ENCODE measurements around the gene TLX3.

The TLX3 gene

GRCh38 chr5:171285465-171285864 lies 23.6 kb upstream of the TLX3 start:
- Histone ChIP-seq H3K4me1 (ENCODE audit: low read length) (no peaks in the 10 kb centered on the region), H3K79me2 (ENCODE audit: low read length) (no peaks in the 10 kb centered on the region), H3K27me3 (ENCODE audit: low read depth, low read length) (peaks cover 39% of the 10 kb centered on the region), H4K20me1 (ENCODE audit: insufficient read depth, low read length) (no peaks in the 10 kb centered on the region), H3K27ac (ENCODE audit: low read length) (no peak overlapping the region), H3K4me3 (ENCODE audit: low read length) (no peak overlapping the region), H3K4me2 (ENCODE audit: low read length) (no peak overlapping the region), H3K36me3 (replicated peaks; ENCODE audit: low read depth, low read length) (no peaks in the 10 kb centered on the region), H2AFZ (ENCODE audit: low read depth, low read length) (no peak overlapping the region), H3K9ac (ENCODE audit: low read length) (no peak overlapping the region), H3K9me3 (ENCODE audit: insufficient read depth, low read length) (no peaks in the 10 kb centered on the region)
- TF ChIP-seq CTCF (IDR thresholded peaks at IDR 0.05; ENCODE audit: low read depth, low read length) = no peak
- TF ChIP-seq EZH2phosphoT487 (IDR thresholded peaks at IDR 0.05; ENCODE audit: low read depth) = no peak

GRCh38 chr5:171288066-171288465 lies 21.0 kb upstream of the TLX3 start:
- Histone ChIP-seq H3K27me3 (ENCODE audit: low read depth, low read length) (peaks cover 48% of the 10 kb centered on the region), H3K9me3 (ENCODE audit: insufficient read depth, low read length) (no peaks in the 10 kb centered on the region), H3K4me1 (ENCODE audit: low read length) (no peaks in the 10 kb centered on the region), H3K27ac (ENCODE audit: low read length) (no peak overlapping the region), H3K9ac (ENCODE audit: low read length) (no peak overlapping the region), H3K79me2 (ENCODE audit: low read length) (no peaks in the 10 kb centered on the region), H4K20me1 (ENCODE audit: insufficient read depth, low read length) (no peaks in the 10 kb centered on the region), H2AFZ (ENCODE audit: low read depth, low read length) (no peak overlapping the region), H3K4me3 (ENCODE audit: low read length) (no peak overlapping the region), H3K4me2 (ENCODE audit: low read length) (no peak overlapping the region), H3K36me3 (replicated peaks; ENCODE audit: low read depth, low read length) (no peaks in the 10 kb centered on the region)
- TF ChIP-seq CTCF (IDR thresholded peaks at IDR 0.05; ENCODE audit: low read depth, low read length) = no peak
- no peak for TF ChIP-seq EZH2phosphoT487 (IDR thresholded peaks at IDR 0.05; ENCODE audit: low read depth)

GRCh38 chr5:171291371-171291770 lies 17.7 kb upstream of the TLX3 start:
- Histone ChIP-seq H4K20me1 (ENCODE audit: insufficient read depth, low read length) (no peaks in the 10 kb centered on the region), H3K36me3 (replicated peaks; ENCODE audit: low read depth, low read length) (no peaks in the 10 kb centered on the region), H3K27me3 (ENCODE audit: low read depth, low read length) (peaks cover 50% of the 10 kb centered on the region), H3K27ac (ENCODE audit: low read length) (no peak overlapping the region), H3K9ac (ENCODE audit: low read length) (no peak overlapping the region), H3K79me2 (ENCODE audit: low read length) (no peaks in the 10 kb centered on the region), H3K4me3 (ENCODE audit: low read length) (no peak overlapping the region), H3K9me3 (ENCODE audit: insufficient read depth, low read length) (no peaks in the 10 kb centered on the region), H3K4me2 (ENCODE audit: low read length) (no peak overlapping the region), H2AFZ (ENCODE audit: low read depth, low read length) (no peak overlapping the region), H3K4me1 (ENCODE audit: low read length) (no peaks in the 10 kb centered on the region)
- TF ChIP-seq CTCF (IDR thresholded peaks at IDR 0.05; ENCODE audit: low read depth, low read length) (no peak), EZH2phosphoT487 (IDR thresholded peaks at IDR 0.05; ENCODE audit: low read depth) (no peak)

- H3K36me3 ChIP-seq (replicated peaks; ENCODE audit: low read depth, low read length) = no peaks in the 10 kb centered on the region
- H3K9ac ChIP-seq (ENCODE audit: low read length) = no peak overlapping the region
- H3K79me2 ChIP-seq (ENCODE audit: low read length) = no peaks in the 10 kb centered on the region
- H3K9me3 ChIP-seq (ENCODE audit: insufficient read depth, low read length) = no peaks in the 10 kb centered on the region
- no peaks in the 10 kb centered on the region for H4K20me1 ChIP-seq (ENCODE audit: insufficient read depth, low read length)
- no peak overlapping the region for H3K4me3 ChIP-seq (ENCODE audit: low read length)
- no peak overlapping the region for H3K4me2 ChIP-seq (ENCODE audit: low read length)
- H3K27ac ChIP-seq (ENCODE audit: low read length) = no peak overlapping the region
- TF ChIP-seq CTCF (IDR thresholded peaks at IDR 0.05; ENCODE audit: low read depth, low read length) = no peak
- no peak for TF ChIP-seq EZH2phosphoT487 (IDR thresholded peaks at IDR 0.05; ENCODE audit: low read depth)
- H3K4me1 ChIP-seq (ENCODE audit: low read length) = no peaks in the 10 kb centered on the region
- no peak overlapping the region for H2AFZ ChIP-seq (ENCODE audit: low read depth, low read length)
- peaks cover 38% of the 10 kb centered on the region for H3K27me3 ChIP-seq (ENCODE audit: low read depth, low read length)
These were observed 13.7 kb upstream of the TLX3 start for GRCh38 chr5:171295299-171295698.

Measured in OCI-LY3 (cell line).